ENCODE measurements around the gene TOE1. TPM values are rescaled to one million over a fixed set of nuclear protein-coding genes. Genes with fewer than 3 reads are reported as not detected.
"Not testable (repeated sequence)": the region's sequence is repeated elsewhere in the genome, so short reads cannot be mapped to it uniquely, and the experiment has no call there.

The TOE1 gene
- 10 to 100 TPM in 3 of 6 experiments, 1 to 10 TPM in 3; 9.5 to 11.7 (median 10.1) TPM for total RNA-seq (2021; fragmentation: NEBNext Ultra II Directional; extraction: Animal tissue kit (Norgen Biotek cat#: 25700))
- long read RNA-seq, transcript TOE1-201 (8 exons, 2,389 nt): major isoform, 10 of 23 reads
- long read RNA-seq, partial matches to known transcripts: 0 of 23 reads
- long read RNA-seq, other reads (novel, unspliced or antisense): 13 of 23 reads

GRCh38 chr1:45339789-45340558, at the start of gene TOE1, which contains the start of gene MUTYH:
TOE1 (plus strand) TSS chr1:45340170; CDS start chr1:45340253, 83 bp downstream.
MUTYH (minus strand) TSS chr1:45340440; CDS start chr1:45334505, 5,935 bp downstream.
- H3K9me3 Mint-ChIP-seq: no peaks in the 10 kb centered on the region
- peak; percentile 29; the same call in 1 of the 2 replicates for TF ChIP-seq CTCF (IDR thresholded peaks at IDR 0.05)
- peaks cover 50% of the 10 kb centered on the region for H3K4me1 Mint-ChIP-seq (ENCODE audit: low read depth)
- H3K27me3 Mint-ChIP-seq (ENCODE audit: insufficient read depth): no peaks in the 10 kb centered on the region
- H3K27ac Mint-ChIP-seq: peak within 1 kb of the TSS; percentile 99
- H3K36me3 Mint-ChIP-seq (ENCODE audit: low read depth): peaks cover 17% of the 10 kb centered on the region; the same call in 1 of the 2 replicates
- H3K4me3 Mint-ChIP-seq: peak within 1 kb of the TSS; percentile 99
- peak; percentile 88 for DNase-seq

GRCh38 chr1:45291002-45291401, 49.0 kb upstream of the TOE1 start:
- not testable (repeated sequence) for DNase-seq; H3K36me3 Mint-ChIP-seq (ENCODE audit: low read depth); H3K4me1 Mint-ChIP-seq (ENCODE audit: low read depth); H3K9me3 Mint-ChIP-seq; H3K27ac Mint-ChIP-seq; H3K4me3 Mint-ChIP-seq
- H3K27me3 Mint-ChIP-seq (ENCODE audit: insufficient read depth): peaks cover 11% of the 10 kb centered on the region

- no peak for DNase-seq
- H3K4me3 Mint-ChIP-seq: no peak overlapping the region
- peaks cover 8% of the 10 kb centered on the region for H3K27me3 Mint-ChIP-seq (ENCODE audit: insufficient read depth)
- H3K36me3 Mint-ChIP-seq (ENCODE audit: low read depth): no peaks in the 10 kb centered on the region
- no peaks in the 10 kb centered on the region for H3K4me1 Mint-ChIP-seq (ENCODE audit: low read depth)
- TF ChIP-seq CTCF (IDR thresholded peaks at IDR 0.05): no peak
- no peak overlapping the region for H3K27ac Mint-ChIP-seq
- no peaks in the 10 kb centered on the region for H3K9me3 Mint-ChIP-seq
Measured at GRCh38 chr1:45291716-45292115, 48.3 kb upstream of the TOE1 start.

- H3K36me3 Mint-ChIP-seq (ENCODE audit: low read depth): no peaks in the 10 kb centered on the region
- no peak overlapping the region for H3K4me3 Mint-ChIP-seq
- H3K27me3 Mint-ChIP-seq (ENCODE audit: insufficient read depth): peaks cover 4% of the 10 kb centered on the region
- no peak for DNase-seq
- H3K4me1 Mint-ChIP-seq (ENCODE audit: low read depth): peaks cover 6% of the 10 kb centered on the region; the same call in 1 of the 2 replicates
- H3K9me3 Mint-ChIP-seq: no peaks in the 10 kb centered on the region
- no peak for TF ChIP-seq CTCF (IDR thresholded peaks at IDR 0.05)
- H3K27ac Mint-ChIP-seq: no peak overlapping the region
Measured at GRCh38 chr1:45297666-45298356, 42.2 kb upstream of the TOE1 start.

- Mint-ChIP-seq H3K27ac (no peak overlapping the region), H3K36me3 (ENCODE audit: low read depth) (no peaks in the 10 kb centered on the region), H3K4me3 (no peak overlapping the region), H3K27me3 (ENCODE audit: insufficient read depth) (peaks cover 3% of the 10 kb centered on the region), H3K9me3 (no peaks in the 10 kb centered on the region), H3K4me1 (ENCODE audit: low read depth) (peaks cover 6% of the 10 kb centered on the region)
- DNase-seq: no peak
- TF ChIP-seq CTCF (IDR thresholded peaks at IDR 0.05): no peak
Measured at GRCh38 chr1:45299296-45299695, 40.7 kb upstream of the TOE1 start.
